Neural cell (in vitro differentiated cells): Measurements from ENCODE around the gene AOAH.

Source experiments
- EP300 ChIP-seq: fragments of 450-650 bp; conservative IDR thresholded peaks from 2 replicates; pipeline ENCODE4 v1.6.1; 2014; ENCODE audit warnings: antibody characterized with exemption, mild to moderate bottlenecking, moderate library complexity; ENCODE audit not compliant: poor library complexity, severe bottlenecking
- MXI1 ChIP-seq: fragments of 450-650 bp; conservative IDR thresholded peaks from 2 replicates; pipeline ENCODE4 v1.6.1; 2014; ENCODE audit warnings: antibody characterized with exemption, mild to moderate bottlenecking; ENCODE audit not compliant: poor library complexity, severe bottlenecking
- POLR2AphosphoS5 ChIP-seq: IDR thresholded peaks from 2 replicates; pipeline ENCODE4 v1.6.1; 2012
- TF ChIP-seq, protein P1 (sequence below): fragments of 450-650 bp; IDR thresholded peaks from 2 replicates; pipeline ENCODE4 v1.5.1; 2014; ENCODE audit warnings: antibody characterized with exemption, mild to moderate bottlenecking, moderate library complexity; ENCODE audit not compliant: poor library complexity, severe bottlenecking

- TF ChIP-seq EP300: no peak
- no peak for TF ChIP-seq POLR2AphosphoS5
- TF ChIP-seq, protein P1, sequence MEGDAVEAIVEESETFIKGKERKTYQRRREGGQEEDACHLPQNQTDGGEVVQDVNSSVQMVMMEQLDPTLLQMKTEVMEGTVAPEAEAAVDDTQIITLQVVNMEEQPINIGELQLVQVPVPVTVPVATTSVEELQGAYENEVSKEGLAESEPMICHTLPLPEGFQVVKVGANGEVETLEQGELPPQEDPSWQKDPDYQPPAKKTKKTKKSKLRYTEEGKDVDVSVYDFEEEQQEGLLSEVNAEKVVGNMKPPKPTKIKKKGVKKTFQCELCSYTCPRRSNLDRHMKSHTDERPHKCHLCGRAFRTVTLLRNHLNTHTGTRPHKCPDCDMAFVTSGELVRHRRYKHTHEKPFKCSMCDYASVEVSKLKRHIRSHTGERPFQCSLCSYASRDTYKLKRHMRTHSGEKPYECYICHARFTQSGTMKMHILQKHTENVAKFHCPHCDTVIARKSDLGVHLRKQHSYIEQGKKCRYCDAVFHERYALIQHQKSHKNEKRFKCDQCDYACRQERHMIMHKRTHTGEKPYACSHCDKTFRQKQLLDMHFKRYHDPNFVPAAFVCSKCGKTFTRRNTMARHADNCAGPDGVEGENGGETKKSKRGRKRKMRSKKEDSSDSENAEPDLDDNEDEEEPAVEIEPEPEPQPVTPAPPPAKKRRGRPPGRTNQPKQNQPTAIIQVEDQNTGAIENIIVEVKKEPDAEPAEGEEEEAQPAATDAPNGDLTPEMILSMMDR: no peak
- TF ChIP-seq MXI1: no peak
These were observed 69.9 kb downstream of the AOAH start for GRCh38 chr7:36654436-36654835.
